PFSK-1 (cell line): ENCODE results near the gene CC2D1A.

Experiments used
- POLR2AphosphoS5 ChIP-seq: IDR thresholded peaks from 2 replicates; pipeline ENCODE4 v1.6.1; 2012; ENCODE audit warnings: low read depth, mild to moderate bottlenecking, control low read depth, low read length, moderate library complexity
- REST ChIP-seq, 2 experiments: IDR thresholded peaks; 2 replicates each; pipeline versions ENCODE4 v1.6.1 to v1.8.0; 2011 to 2012; ENCODE audit warnings: low read depth in 2 of 2, low read length in 2 of 2, control low read depth in 1 of 2, inconsistent platforms in 1 of 2, mild to moderate bottlenecking in 1 of 2, moderate library complexity in 1 of 2; ENCODE audit not compliant: insufficient read depth in 1 of 2
- SIN3A ChIP-seq: IDR thresholded peaks from 2 replicates; pipeline ENCODE4 v1.6.1; 2012; ENCODE audit warnings: mild to moderate bottlenecking, low read length, moderate library complexity, borderline replicate concordance; ENCODE audit not compliant: insufficient read depth
- TAF1 ChIP-seq: IDR thresholded peaks from 2 replicates; pipeline ENCODE4 v1.6.1; 2012; ENCODE audit warnings: low read length, control low read depth, borderline replicate concordance; ENCODE audit not compliant: insufficient read depth

- TF ChIP-seq TAF1 (no peak), POLR2AphosphoS5 (no peak), SIN3A (no peak), REST (IDR thresholded peaks at IDR 0.05; ENCODE audit: insufficient read depth in 1 of 2, low read depth in 2 of 2, low read length in 2 of 2) (no peak)
Measured at GRCh38 chr19:13880059-13881043, 25.6 kb upstream of the CC2D1A start.
